NT2/D1 (cell line): ENCODE measurements around the gene DSCAM.

Experiments used
- DNase-seq: peaks from one replicate; pipeline ENCODE4 v3.0.0-alpha.2; 2011; ENCODE audit warnings: low read depth, low spot score
- H3K27me3 ChIP-seq: 2 replicates; pipeline ENCODE4 v1.6.0; 2011; ENCODE audit warnings: mild to moderate bottlenecking; ENCODE audit not compliant: insufficient read length, insufficient read depth
- H3K36me3 ChIP-seq: 2 replicates; pipeline ENCODE4 v1.6.1; 2011; ENCODE audit warnings: mild to moderate bottlenecking, low read length, mixed read lengths; ENCODE audit not compliant: insufficient read depth, insufficient read length
- H3K4me1 ChIP-seq: 2 replicates; pipeline ENCODE4 v1.5.1; 2011; ENCODE audit not compliant: insufficient read depth, insufficient read length
- H3K4me3 ChIP-seq: 2 replicates; pipeline ENCODE4 v1.5.1; 2011; ENCODE audit warnings: low read depth; ENCODE audit not compliant: insufficient read length
- H3K9ac ChIP-seq: 2 replicates; pipeline ENCODE4 v1.6.0; 2011; ENCODE audit warnings: low read depth; ENCODE audit not compliant: insufficient read length
- H3K9me3 ChIP-seq: 2 replicates; pipeline ENCODE4 v1.5.1; 2011; ENCODE audit warnings: mild to moderate bottlenecking, low read length; ENCODE audit not compliant: insufficient read depth
- SUZ12 ChIP-seq: IDR thresholded peaks from 2 replicates; pipeline ENCODE4 v1.6.1; 2011; ENCODE audit not compliant: insufficient read length, insufficient read depth; ENCODE audit errors: extremely low read depth
- YY1 ChIP-seq: IDR thresholded peaks from 2 replicates; pipeline ENCODE4 v1.6.1; 2011; ENCODE audit not compliant: insufficient read length, insufficient read depth
- ZNF274 ChIP-seq: IDR thresholded peaks from 2 replicates; pipeline ENCODE4 v1.6.1; 2011; ENCODE audit warnings: mild to moderate bottlenecking, low read depth, low read length

The DSCAM gene

GRCh38 chr21:40680311-40680710 lies 166.6 kb downstream of the DSCAM start:
- DNase-seq = no peak
- no peaks in the 10 kb centered on the region for H3K9me3 ChIP-seq
- H3K4me3 ChIP-seq = no peak overlapping the region
- H3K9ac ChIP-seq = no peak overlapping the region
- H3K36me3 ChIP-seq = no peaks in the 10 kb centered on the region
- H3K4me1 ChIP-seq = no peaks in the 10 kb centered on the region
- H3K27me3 ChIP-seq = no peaks in the 10 kb centered on the region
- TF ChIP-seq SUZ12 (no peak), YY1 (no peak), ZNF274 (no peak)

GRCh38 chr21:40678681-40679284 lies 168.2 kb downstream of the DSCAM start:
- Histone ChIP-seq H3K9me3 (no peaks in the 10 kb centered on the region), H3K9ac (no peak overlapping the region), H3K4me3 (no peak overlapping the region), H3K36me3 (no peaks in the 10 kb centered on the region), H3K4me1 (no peaks in the 10 kb centered on the region), H3K27me3 (no peaks in the 10 kb centered on the region)
- DNase-seq = no peak
- TF ChIP-seq SUZ12 (no peak), YY1 (no peak), ZNF274 (no peak)

DNA sequence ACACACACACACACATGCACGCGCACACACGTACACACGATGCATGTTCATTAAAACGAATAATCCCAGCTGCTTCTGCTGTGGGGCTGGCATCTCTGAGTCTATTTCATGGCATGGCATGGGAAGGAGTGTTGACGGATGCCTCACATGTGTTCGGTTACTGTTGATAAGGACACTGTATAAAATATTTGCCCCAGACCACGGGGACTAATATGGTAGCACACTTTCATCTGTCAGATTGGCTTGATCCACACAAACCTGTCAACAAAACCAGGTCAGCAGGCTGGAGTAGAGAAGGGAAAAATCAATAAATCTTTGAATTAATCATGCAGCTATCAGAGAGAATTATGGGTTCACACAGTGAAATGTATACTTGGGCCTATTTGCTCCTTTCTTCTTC lies 171.9 kb downstream of the DSCAM start:
- no peak for TF ChIP-seq YY1
- no peak for TF ChIP-seq SUZ12
- no peak for TF ChIP-seq ZNF274
- no peaks in the 10 kb centered on the region for H3K27me3 ChIP-seq
- H3K9ac ChIP-seq = no peak overlapping the region
- no peak overlapping the region for H3K4me3 ChIP-seq
- no peak for DNase-seq
- no peaks in the 10 kb centered on the region for H3K4me1 ChIP-seq
- no peaks in the 10 kb centered on the region for H3K9me3 ChIP-seq
- H3K36me3 ChIP-seq = no peaks in the 10 kb centered on the region

- H3K36me3 ChIP-seq = no peaks in the 10 kb centered on the region
- no peak for DNase-seq
- no peaks in the 10 kb centered on the region for H3K4me1 ChIP-seq
- TF ChIP-seq YY1 (no peak), SUZ12 (no peak), ZNF274 (no peak)
- H3K9me3 ChIP-seq = no peaks in the 10 kb centered on the region
- H3K9ac ChIP-seq = no peak overlapping the region
- H3K4me3 ChIP-seq = no peak overlapping the region
- no peaks in the 10 kb centered on the region for H3K27me3 ChIP-seq
Observed at GRCh38 chr21:40672602-40673001, 174.4 kb downstream of the DSCAM start.

GRCh38 chr21:40671716-40672115 lies 175.2 kb downstream of the DSCAM start:
- Histone ChIP-seq H3K9me3 (no peaks in the 10 kb centered on the region), H3K4me3 (no peak overlapping the region), H3K4me1 (no peaks in the 10 kb centered on the region), H3K9ac (no peak overlapping the region), H3K36me3 (no peaks in the 10 kb centered on the region), H3K27me3 (no peaks in the 10 kb centered on the region)
- no peak for TF ChIP-seq SUZ12
- no peak for TF ChIP-seq YY1
- no peak for TF ChIP-seq ZNF274
- no peak for DNase-seq

GRCh38 chr21:40668555-40669275 lies 178.2 kb downstream of the DSCAM start:
- TF ChIP-seq YY1 (no peak), ZNF274 (no peak), SUZ12 (no peak)
- Histone ChIP-seq H3K9ac (no peak overlapping the region), H3K36me3 (no peaks in the 10 kb centered on the region), H3K4me3 (no peak overlapping the region), H3K27me3 (no peaks in the 10 kb centered on the region), H3K9me3 (no peaks in the 10 kb centered on the region), H3K4me1 (no peaks in the 10 kb centered on the region)
- DNase-seq = no peak

GRCh38 chr21:40667967-40668366 lies 179.0 kb downstream of the DSCAM start:
- no peaks in the 10 kb centered on the region for H3K27me3 ChIP-seq
- DNase-seq = no peak
- no peak overlapping the region for H3K9ac ChIP-seq
- no peak overlapping the region for H3K4me3 ChIP-seq
- TF ChIP-seq YY1 (no peak), SUZ12 (no peak), ZNF274 (no peak)
- no peaks in the 10 kb centered on the region for H3K4me1 ChIP-seq
- no peaks in the 10 kb centered on the region for H3K9me3 ChIP-seq
- H3K36me3 ChIP-seq = no peaks in the 10 kb centered on the region
